Neural cell (in vitro differentiated cells): ENCODE measurements around the gene RECK. TPM values are rescaled to one million over a fixed set of nuclear protein-coding genes. Genes with fewer than 3 reads are reported as not detected.

Source experiments
- H2AFZ ChIP-seq: fragments of 200-600, 300-800 bp; sonication (generic), shearing (Covaris generic); 2 replicates; pipeline ENCODE4 v1.6.0; 2014; ENCODE audit warnings: low read depth, mild to moderate bottlenecking, antibody characterized with exemption, low read length, moderate library complexity
- H3F3A ChIP-seq: fragments of 200-600 bp; shearing (Covaris generic); 2 replicates; pipeline ENCODE4 v1.6.1; 2016; ENCODE audit warnings: mild to moderate bottlenecking, moderate library complexity, mixed read lengths, antibody characterized with exemption, low read length; ENCODE audit not compliant: insufficient read depth, poor library complexity, severe bottlenecking
- H3K27ac ChIP-seq: fragments of 200-600, 300-800 bp; sonication (generic), shearing (Covaris generic); 2 replicates; pipeline ENCODE4 v1.5.1; 2014; ENCODE audit warnings: mild to moderate bottlenecking, low read length, moderate library complexity
- H3K27me3 ChIP-seq: fragments of 300-800, 200-600 bp; sonication (generic), shearing (Covaris generic); 2 replicates; pipeline ENCODE4 v1.6.0; 2014; ENCODE audit warnings: mild to moderate bottlenecking, low read depth, low read length, moderate library complexity; ENCODE audit not compliant: insufficient read depth
- H3K36me3 ChIP-seq: fragments of 300-800, 200-600 bp; sonication (generic), shearing (Covaris generic); 2 replicates; pipeline ENCODE4 v1.5.1; 2014; ENCODE audit warnings: mild to moderate bottlenecking, antibody characterized with exemption, low read length, moderate library complexity; ENCODE audit not compliant: insufficient read depth
- H3K4me2 ChIP-seq: fragments of 300-800, 200-600 bp; sonication (generic), shearing (Covaris generic); 2 replicates; pipeline ENCODE4 v1.6.0; 2014; ENCODE audit warnings: mild to moderate bottlenecking, low read length
- H3K4me3 ChIP-seq: fragments of 300-800, 200-600 bp; sonication (generic), shearing (Covaris generic); 2 replicates; pipeline ENCODE4 v1.5.1; 2014; ENCODE audit warnings: mild to moderate bottlenecking, low read length, moderate library complexity
- H3K79me2 ChIP-seq: fragments of 200-600 bp; shearing (Covaris generic); replicated peaks from 2 replicates; pipeline ENCODE4 v1.6.0; 2014; ENCODE audit warnings: mild to moderate bottlenecking, low read length, moderate library complexity; ENCODE audit not compliant: insufficient read depth
- H3K9ac ChIP-seq: fragments of 300-800, 200-600 bp; sonication (generic), shearing (Covaris generic); 2 replicates; pipeline ENCODE4 v1.6.1; 2016; ENCODE audit warnings: mild to moderate bottlenecking, low read length, mixed read lengths
- H3K9me2 ChIP-seq: fragments of 200-600 bp; shearing (Covaris generic); 2 replicates; pipeline ENCODE4 v1.6.1; 2016; ENCODE audit warnings: mild to moderate bottlenecking, low read length, mixed read lengths; ENCODE audit not compliant: insufficient read depth
- H3K9me3 ChIP-seq: fragments of 200-600, 300-800 bp; sonication (generic), shearing (Covaris generic); 2 replicates; pipeline ENCODE4 v1.6.1; 2016; ENCODE audit warnings: mild to moderate bottlenecking, mixed run types, low read length, moderate library complexity, mixed read lengths
- H4K20me1 ChIP-seq: fragments of 200-600 bp; shearing (Covaris generic); 2 replicates; pipeline ENCODE4 v1.6.1; 2016; ENCODE audit warnings: mild to moderate bottlenecking, mixed run types; ENCODE audit not compliant: insufficient read depth
- CTCF ChIP-seq: fragments of 450-650 bp; IDR thresholded peaks from 2 replicates; pipeline ENCODE4 v1.5.1; 2014; ENCODE audit warnings: antibody characterized with exemption, mild to moderate bottlenecking, moderate library complexity; ENCODE audit not compliant: poor library complexity, severe bottlenecking
- EP300 ChIP-seq: fragments of 450-650 bp; conservative IDR thresholded peaks from 2 replicates; pipeline ENCODE4 v1.6.1; 2014; ENCODE audit warnings: antibody characterized with exemption, mild to moderate bottlenecking, moderate library complexity; ENCODE audit not compliant: poor library complexity, severe bottlenecking
- EZH2 ChIP-seq: fragments of 200-600, 300-800 bp; shearing (Covaris generic), sonication (generic); IDR thresholded peaks from 2 replicates; pipeline ENCODE4 v1.6.1; 2014; ENCODE audit warnings: antibody characterized with exemption, low read length, borderline replicate concordance, mild to moderate bottlenecking; ENCODE audit not compliant: insufficient read depth, poor library complexity, severe bottlenecking
- MXI1 ChIP-seq: fragments of 450-650 bp; conservative IDR thresholded peaks from 2 replicates; pipeline ENCODE4 v1.6.1; 2014; ENCODE audit warnings: antibody characterized with exemption, mild to moderate bottlenecking; ENCODE audit not compliant: poor library complexity, severe bottlenecking
- POLR2AphosphoS5 ChIP-seq: IDR thresholded peaks from 2 replicates; pipeline ENCODE4 v1.6.1; 2012
- RAD21 ChIP-seq: fragments of 450-650 bp; conservative IDR thresholded peaks from 2 replicates; pipeline ENCODE4 v1.6.1; 2014; ENCODE audit warnings: antibody characterized with exemption, mild to moderate bottlenecking, moderate library complexity
- SMC3 ChIP-seq: fragments of 450-650 bp; conservative IDR thresholded peaks from 2 replicates; pipeline ENCODE4 v1.6.1; 2014; ENCODE audit warnings: antibody characterized with exemption, mild to moderate bottlenecking, moderate library complexity; ENCODE audit not compliant: poor library complexity
- TAF1 ChIP-seq: IDR thresholded peaks from 2 replicates; pipeline ENCODE4 v1.6.1; 2012; ENCODE audit warnings: low read depth
- polyA plus RNA-seq: library from polyadenylated mRNA; depleted of rRNA; stranded (reverse); fragments of >200 nt; gene quantifications from 2 replicates; pipeline ENCODE4 v1.2.3, GENCODE V29; 2014
- TF ChIP-seq, protein P1 (sequence below): IDR thresholded peaks from 2 replicates; pipeline ENCODE4 v1.6.1; 2012; ENCODE audit warnings: borderline replicate concordance

Gene RECK
- polyA plus RNA-seq, 1 donor from 2014 or later: 6.9 TPM

DNA sequence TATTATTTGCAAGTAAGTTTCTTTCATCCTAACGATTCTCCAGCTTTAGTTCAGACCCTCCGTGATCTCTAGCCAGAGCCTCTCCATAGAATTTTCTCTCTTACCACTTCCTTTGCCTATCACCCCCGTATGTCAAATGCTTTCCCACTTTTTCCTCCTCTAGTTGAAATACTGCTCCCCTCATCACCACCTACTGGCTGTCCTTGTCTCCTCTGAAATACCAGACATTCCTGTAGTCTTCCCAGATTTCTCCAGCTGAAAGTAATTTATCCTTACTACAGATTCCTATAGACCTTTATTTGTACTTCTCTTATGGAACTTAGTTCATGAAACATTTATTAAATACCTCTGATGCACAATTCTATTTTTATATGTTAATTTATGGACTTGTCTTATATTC lies 63.8 kb downstream of the RECK start:
- H3K9ac ChIP-seq: no peak overlapping the region
- TF ChIP-seq POLR2AphosphoS5 (no peak), TAF1 (no peak), CTCF (no peak), MXI1 (no peak), RAD21 (no peak), SMC3 (no peak), EZH2 (no peak)
- TF ChIP-seq, protein P1, sequence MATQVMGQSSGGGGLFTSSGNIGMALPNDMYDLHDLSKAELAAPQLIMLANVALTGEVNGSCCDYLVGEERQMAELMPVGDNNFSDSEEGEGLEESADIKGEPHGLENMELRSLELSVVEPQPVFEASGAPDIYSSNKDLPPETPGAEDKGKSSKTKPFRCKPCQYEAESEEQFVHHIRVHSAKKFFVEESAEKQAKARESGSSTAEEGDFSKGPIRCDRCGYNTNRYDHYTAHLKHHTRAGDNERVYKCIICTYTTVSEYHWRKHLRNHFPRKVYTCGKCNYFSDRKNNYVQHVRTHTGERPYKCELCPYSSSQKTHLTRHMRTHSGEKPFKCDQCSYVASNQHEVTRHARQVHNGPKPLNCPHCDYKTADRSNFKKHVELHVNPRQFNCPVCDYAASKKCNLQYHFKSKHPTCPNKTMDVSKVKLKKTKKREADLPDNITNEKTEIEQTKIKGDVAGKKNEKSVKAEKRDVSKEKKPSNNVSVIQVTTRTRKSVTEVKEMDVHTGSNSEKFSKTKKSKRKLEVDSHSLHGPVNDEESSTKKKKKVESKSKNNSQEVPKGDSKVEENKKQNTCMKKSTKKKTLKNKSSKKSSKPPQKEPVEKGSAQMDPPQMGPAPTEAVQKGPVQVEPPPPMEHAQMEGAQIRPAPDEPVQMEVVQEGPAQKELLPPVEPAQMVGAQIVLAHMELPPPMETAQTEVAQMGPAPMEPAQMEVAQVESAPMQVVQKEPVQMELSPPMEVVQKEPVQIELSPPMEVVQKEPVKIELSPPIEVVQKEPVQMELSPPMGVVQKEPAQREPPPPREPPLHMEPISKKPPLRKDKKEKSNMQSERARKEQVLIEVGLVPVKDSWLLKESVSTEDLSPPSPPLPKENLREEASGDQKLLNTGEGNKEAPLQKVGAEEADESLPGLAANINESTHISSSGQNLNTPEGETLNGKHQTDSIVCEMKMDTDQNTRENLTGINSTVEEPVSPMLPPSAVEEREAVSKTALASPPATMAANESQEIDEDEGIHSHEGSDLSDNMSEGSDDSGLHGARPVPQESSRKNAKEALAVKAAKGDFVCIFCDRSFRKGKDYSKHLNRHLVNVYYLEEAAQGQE: no peak
- no peaks in the 10 kb centered on the region for H3F3A ChIP-seq
- H3K79me2 ChIP-seq: no peaks in the 10 kb centered on the region
- H3K36me3 ChIP-seq: no peaks in the 10 kb centered on the region
- H3K9me2 ChIP-seq: no peaks in the 10 kb centered on the region
- H3K4me2 ChIP-seq: no peak overlapping the region
- no peaks in the 10 kb centered on the region for H4K20me1 ChIP-seq
- no peak overlapping the region for H2AFZ ChIP-seq
- no peak overlapping the region for H3K27ac ChIP-seq
- no peaks in the 10 kb centered on the region for H3K27me3 ChIP-seq
- no peak overlapping the region for H3K4me3 ChIP-seq
- no peaks in the 10 kb centered on the region for H3K9me3 ChIP-seq

- no peak overlapping the region for H3K9ac ChIP-seq
- TF ChIP-seq MXI1: no peak
- TF ChIP-seq RAD21: no peak
- no peak for TF ChIP-seq EP300
- TF ChIP-seq CTCF: no peak
- TF ChIP-seq TAF1: no peak
- TF ChIP-seq EZH2: no peak
- TF ChIP-seq, protein P1: no peak
- TF ChIP-seq POLR2AphosphoS5: no peak
- no peak for TF ChIP-seq SMC3
- H3K9me2 ChIP-seq: no peaks in the 10 kb centered on the region
Measured at GRCh38 chr9:36101916-36102741, 65.4 kb downstream of the RECK start.

More at GRCh38 chr9:36101916-36102741, 65.4 kb downstream of the RECK start:
- Histone ChIP-seq H3K9me3 (no peaks in the 10 kb centered on the region), H3F3A (no peaks in the 10 kb centered on the region), H3K36me3 (no peaks in the 10 kb centered on the region), H3K27me3 (no peaks in the 10 kb centered on the region), H3K79me2 (no peaks in the 10 kb centered on the region), H3K4me2 (no peak overlapping the region), H3K4me3 (no peak overlapping the region), H2AFZ (no peak overlapping the region), H3K27ac (no peak overlapping the region), H4K20me1 (no peaks in the 10 kb centered on the region)
